Measurements from ENCODE around the gene QRSL1.
"Not testable (repeated sequence)": the region's sequence is repeated elsewhere in the genome, so short reads cannot be mapped to it uniquely, and the experiment has no call there.

QRSL1 gene

DNA sequence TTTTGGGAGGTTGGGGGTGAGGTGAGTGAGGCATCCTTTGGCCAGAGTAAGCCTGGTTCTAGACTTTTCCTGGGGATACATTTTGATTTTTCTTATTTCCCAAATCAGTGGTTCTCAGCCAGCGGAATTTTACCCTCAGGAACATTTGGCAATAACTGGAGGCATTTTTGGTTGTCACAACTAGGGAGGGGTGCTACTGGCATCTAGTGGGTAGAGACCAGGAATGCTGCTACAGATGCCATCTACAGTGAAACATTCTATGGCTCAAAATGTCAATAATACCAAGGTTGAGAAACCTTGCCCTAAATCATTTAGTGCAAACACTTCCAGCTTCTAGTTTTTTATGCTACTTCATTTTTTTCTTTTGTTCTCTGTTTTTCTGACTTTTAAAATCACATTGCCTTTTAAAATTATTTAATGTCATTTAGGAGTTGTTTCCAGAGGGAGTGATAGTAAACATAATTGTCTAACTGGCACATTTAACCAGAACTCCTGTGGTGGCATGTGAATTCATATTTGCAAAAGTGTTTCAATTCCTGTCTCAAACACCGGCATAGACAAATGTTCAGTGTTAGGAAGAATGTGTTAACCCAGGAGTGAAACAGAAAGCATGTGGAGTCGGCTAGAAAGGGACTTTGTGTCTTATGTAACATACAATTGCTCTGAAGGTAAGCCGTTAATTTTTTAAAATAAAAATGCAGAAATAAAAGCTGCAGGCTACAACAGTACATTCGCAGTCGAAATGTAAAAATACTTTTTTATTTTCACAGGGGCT is 59.0 kb downstream of the QRSL1 start:
- DNase-seq (ENCODE audit: low read depth): no peak
- H3K4me3 ChIP-seq (ENCODE audit: low read depth, low read length): no peak overlapping the region
- TF ChIP-seq, protein P1, sequence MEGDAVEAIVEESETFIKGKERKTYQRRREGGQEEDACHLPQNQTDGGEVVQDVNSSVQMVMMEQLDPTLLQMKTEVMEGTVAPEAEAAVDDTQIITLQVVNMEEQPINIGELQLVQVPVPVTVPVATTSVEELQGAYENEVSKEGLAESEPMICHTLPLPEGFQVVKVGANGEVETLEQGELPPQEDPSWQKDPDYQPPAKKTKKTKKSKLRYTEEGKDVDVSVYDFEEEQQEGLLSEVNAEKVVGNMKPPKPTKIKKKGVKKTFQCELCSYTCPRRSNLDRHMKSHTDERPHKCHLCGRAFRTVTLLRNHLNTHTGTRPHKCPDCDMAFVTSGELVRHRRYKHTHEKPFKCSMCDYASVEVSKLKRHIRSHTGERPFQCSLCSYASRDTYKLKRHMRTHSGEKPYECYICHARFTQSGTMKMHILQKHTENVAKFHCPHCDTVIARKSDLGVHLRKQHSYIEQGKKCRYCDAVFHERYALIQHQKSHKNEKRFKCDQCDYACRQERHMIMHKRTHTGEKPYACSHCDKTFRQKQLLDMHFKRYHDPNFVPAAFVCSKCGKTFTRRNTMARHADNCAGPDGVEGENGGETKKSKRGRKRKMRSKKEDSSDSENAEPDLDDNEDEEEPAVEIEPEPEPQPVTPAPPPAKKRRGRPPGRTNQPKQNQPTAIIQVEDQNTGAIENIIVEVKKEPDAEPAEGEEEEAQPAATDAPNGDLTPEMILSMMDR (IDR thresholded peaks at IDR 0.05; ENCODE audit: low read depth, low read length, missing control alignments): peak; percentile 24

DNA sequence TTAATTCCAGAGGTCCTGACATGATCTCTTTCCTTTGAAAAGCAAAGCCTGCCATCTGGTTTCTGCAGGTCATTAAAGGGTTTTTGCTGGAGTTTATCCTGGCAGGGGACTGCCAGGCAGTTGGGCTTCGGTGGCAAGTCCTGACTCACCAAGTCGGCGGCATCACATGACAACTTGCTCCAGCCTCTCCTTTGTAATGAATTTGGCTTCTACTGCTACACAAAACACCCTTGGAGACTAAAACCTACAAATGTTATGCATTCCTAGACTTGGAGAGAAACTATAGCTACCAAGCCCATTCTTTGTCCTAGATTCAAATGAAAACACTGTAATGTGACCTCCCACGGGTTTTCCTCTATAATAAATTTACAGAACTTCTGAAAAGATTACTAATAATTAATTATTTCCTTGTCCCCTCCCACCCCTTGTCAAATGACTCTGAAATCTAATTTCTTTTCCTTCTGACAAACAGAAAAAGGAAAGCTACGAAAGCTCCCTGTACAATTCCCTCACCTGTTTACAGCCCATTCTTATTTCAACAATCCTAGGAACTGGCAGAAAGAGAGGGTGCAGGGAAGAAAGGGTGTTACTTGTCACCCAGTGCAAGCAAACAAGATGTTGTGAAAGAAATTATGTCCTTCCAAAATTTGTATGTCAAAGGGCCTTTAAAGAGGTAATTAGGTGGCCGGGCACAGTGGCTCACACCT is 62.9 kb downstream of the QRSL1 start:
- no peak overlapping the region for H3K4me3 ChIP-seq (ENCODE audit: low read depth, low read length)
- DNase-seq (ENCODE audit: low read depth): no peak
- TF ChIP-seq, protein P1 (IDR thresholded peaks at IDR 0.05; ENCODE audit: low read depth, low read length, missing control alignments): no peak

- no peak for DNase-seq (ENCODE audit: low read depth)
- TF ChIP-seq, protein P1 (IDR thresholded peaks at IDR 0.05; ENCODE audit: low read depth, low read length, missing control alignments): no peak
- H3K4me3 ChIP-seq (ENCODE audit: low read depth, low read length): no peak overlapping the region
Observed at GRCh38 chr6:106692819-106693208, 63.4 kb downstream of the QRSL1 start.

DNA sequence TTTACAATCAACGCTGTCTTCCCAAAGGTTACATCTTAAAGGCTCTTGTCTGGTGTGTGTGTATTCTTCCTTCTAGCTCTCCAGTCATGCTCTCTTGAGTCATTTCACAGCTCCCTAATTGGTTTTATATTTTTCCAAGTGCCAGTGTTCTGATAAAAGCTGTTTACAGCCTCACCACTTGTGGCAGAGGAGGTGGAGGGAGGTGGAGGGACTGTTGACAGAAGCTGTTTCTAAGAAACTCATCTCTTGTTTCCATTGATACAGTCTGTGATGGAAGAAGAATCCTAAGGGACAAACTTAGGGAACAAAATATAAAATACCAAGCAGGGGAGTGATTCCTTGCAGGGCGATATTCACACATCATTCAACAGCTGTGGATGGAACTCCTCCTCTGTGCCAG is 64.0 kb downstream of the QRSL1 start:
- no peak for DNase-seq (ENCODE audit: low read depth)
- TF ChIP-seq, protein P1 (IDR thresholded peaks at IDR 0.05; ENCODE audit: low read depth, low read length, missing control alignments): no peak
- no peak overlapping the region for H3K4me3 ChIP-seq (ENCODE audit: low read depth, low read length)

DNA sequence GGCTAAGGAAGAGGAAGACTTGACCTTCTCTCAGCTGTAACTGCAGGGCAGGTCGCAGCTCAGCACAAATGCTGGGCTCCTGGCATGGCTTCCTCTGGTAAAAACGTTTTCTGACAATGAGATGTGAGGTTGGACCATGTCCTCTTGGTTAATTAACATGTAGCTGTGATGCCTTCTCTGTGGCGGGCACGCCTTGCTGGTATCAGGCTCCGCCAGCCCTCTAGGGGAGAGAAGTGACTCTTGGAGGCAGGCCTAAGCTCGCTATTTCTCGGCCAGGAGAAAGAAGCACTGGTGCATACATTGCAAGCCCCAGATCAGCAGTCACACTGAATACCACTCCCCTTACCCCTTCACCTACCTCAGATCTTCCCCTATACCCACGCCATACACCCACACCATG is 65.0 kb downstream of the QRSL1 start:
- TF ChIP-seq, protein P1 (IDR thresholded peaks at IDR 0.05; ENCODE audit: low read depth, low read length, missing control alignments): no peak
- no peak for DNase-seq (ENCODE audit: low read depth)
- H3K4me3 ChIP-seq (ENCODE audit: low read depth, low read length): no peak overlapping the region

DNA sequence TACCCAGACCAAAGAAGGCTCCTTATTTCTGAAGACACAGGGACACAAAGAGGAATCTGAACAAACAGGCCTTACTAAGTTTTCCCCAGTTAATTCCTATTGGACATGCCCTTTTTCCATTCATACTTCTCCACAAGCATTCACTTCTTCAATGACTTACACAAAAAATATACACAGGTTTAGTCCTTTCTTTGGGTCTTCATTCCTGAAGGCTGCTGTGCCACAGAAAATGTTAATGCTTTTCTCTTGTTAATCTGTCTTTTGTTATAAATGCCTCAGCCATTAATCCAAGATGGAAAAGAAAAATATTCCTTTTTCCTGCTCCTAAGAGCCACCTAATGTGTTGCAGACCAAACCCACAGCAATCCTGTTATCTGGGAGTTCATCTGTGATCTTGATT is 71.2 kb downstream of the QRSL1 start:
- TF ChIP-seq, protein P1 (IDR thresholded peaks at IDR 0.05; ENCODE audit: low read depth, low read length, missing control alignments): no peak
- H3K4me3 ChIP-seq (ENCODE audit: low read depth, low read length): no peak overlapping the region
- DNase-seq (ENCODE audit: low read depth): no peak

DNA sequence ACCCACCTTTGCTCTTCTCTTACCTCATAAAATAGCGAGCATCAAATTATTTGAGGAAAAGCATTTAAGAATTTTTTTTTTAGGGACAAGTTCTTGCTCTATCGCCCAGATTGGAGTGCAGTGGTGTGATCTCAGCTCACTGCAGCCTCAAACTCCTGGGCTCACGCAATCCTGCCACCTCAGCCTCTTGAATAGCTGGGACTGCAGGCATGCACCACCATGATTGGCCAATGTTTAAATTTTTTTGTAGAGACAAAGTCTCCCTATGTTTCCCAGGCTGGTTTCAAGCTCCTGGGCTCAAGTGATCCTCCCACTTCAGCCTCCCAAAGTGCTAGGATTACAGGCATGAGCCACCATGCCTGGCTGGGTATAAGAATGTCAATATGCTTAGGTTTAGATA is 71.8 kb downstream of the QRSL1 start:
- H3K4me3 ChIP-seq (ENCODE audit: low read depth, low read length); DNase-seq (ENCODE audit: low read depth): not testable (repeated sequence)

Data from GM12864 (cell line).